NCI-H446 (cell line): ENCODE results near the gene USP20.
"Not testable (repeated sequence)": the region's sequence is repeated elsewhere in the genome, so short reads cannot be mapped to it uniquely, and the experiment has no call there.

Experiments used
- DNase-seq, 2 experiments: peaks; one replicate each; lab custom pipeline; 2025; lab: John Stamatoyannopoulos, UW

The USP20 gene

GRCh38 chr9:129835128-129835859 lies at the start of gene USP20, which contains the start of gene C9orf78:
Gene USP20, plus strand, starts transcription at chr9:129835458. Its CDS starts 17,098 bp downstream, at chr9:129852556.
Gene C9orf78, minus strand, starts transcription at chr9:129835275. Its CDS starts 54 bp downstream, at chr9:129835221.
- peak; percentile 87 to 94 for DNase-seq

DNA sequence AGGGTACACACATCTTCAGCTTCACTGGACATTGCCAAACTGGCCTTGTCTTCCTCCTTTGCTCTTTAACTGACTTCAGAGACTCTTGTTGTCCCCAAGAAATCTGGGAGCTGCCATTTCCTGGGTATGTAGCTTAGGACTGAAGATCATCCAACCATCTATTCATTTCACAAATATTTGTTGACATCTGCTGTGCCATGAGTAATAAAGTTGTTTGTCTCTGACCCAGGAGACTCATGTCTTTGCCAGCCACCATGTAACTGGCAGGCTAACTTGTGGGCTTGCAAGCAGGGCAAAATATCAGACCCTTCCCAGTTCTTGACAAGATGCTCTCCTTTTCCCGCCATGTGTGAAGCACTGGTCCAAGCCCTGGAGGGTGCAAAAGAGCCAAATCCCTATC lies 49.4 kb upstream of the USP20 start:
- DNase-seq: no peak

- no peak for DNase-seq
These were observed 48.8 kb upstream of the USP20 start for GRCh38 chr9:129786481-129786880.

- DNase-seq: no peak
These were observed 40.7 kb upstream of the USP20 start for GRCh38 chr9:129794549-129794948.

DNA sequence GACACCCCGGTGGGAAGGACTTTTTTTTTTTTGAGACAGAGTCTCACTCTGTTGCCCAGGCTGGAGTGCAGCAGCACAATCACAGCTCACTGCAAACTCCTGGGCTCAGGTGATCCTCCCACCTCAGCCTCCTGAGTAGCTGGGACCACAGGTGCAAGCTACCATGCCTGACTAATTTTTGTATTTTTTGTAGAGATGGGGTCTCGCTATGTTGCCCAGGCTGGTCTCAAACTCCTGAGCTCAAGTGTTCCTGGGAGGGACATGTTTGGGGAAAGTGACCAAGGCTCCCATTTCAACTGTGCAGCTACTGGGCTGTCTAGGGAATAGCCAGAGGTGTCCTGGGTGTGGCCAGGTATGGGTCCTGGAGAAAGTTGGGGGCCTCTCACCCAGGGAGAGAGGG lies 39.2 kb upstream of the USP20 start:
- not testable (repeated sequence) for DNase-seq

DNA sequence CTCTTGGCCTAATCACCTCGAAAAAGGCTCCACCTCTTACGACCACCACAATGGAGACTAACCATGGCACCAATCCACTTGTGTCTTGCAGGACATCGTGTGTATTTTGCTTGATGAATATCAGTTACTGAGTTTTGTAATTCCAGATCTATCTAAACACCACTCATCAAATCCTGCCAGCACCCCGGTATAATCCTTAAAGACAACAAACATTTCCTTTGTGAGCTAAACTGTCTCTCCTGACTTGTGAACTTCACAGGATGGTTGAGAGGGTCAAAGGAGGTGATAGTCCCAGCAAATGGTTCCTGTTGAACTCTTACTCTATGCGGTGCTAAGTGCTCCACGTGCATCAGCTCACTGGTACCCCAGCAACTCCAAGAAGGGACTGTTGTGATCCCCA lies 36.3 kb upstream of the USP20 start:
- no peak for DNase-seq

DNA sequence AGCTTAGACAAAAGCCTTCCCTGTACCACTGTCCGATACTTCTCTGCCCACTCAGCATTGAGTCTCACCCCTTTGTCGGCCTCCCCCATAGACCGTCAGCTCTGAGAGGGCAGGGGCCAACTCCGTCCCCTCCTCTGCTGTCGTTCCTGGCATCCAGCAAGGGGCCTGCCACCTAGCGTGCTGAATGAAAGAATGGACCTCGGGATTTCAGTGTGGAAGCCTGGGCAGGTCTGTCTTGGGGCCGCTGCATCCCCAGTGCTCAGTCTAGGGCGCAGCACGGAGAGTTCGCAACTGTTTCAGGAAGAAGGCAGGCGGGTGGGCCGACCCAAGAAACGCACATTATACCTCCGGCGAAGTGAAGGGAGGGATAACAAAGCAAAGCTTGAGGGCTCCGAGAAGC lies 33.8 kb upstream of the USP20 start:
- no peak for DNase-seq

DNA sequence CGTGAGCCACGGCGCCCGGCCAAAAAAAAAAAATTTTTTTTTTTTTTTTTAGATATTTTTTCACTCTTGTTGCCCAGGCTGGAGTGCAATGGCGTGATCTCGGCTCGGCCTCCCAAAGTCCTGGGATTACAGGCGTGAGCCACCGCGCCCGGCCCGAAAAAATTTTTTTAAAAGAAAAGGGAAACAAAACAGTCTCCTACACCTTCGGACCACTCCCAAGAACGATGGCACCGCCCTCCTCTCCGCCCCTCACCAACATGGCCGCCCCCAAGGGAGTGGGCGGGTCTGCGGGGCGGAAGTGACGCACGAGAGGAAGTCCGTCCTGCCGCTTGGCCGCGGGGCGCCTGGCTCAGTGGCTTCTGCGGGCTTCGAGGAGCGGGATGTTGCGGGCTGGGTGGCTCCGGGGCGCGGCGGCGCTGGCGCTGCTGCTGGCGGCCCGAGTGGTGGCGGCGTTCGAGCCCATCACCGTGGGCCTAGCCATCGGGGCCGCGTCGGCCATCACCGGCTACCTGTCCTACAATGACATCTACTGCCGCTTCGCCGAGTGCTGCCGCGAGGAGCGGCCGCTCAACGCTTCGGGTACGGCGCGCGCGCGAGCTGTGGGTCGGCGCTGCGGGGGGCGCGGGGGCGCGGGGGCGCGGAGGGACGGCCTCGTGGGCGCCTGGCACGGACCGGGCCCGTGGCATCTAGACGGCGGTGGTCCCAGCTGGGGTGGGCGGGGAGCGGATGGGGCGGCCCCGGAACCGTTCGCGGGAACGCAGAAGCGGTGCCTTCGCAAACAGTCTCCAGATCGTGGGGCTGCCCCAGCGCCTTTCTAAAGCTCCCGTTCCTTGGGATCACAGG lies 32.2 kb upstream of the USP20 start, which contains the start of gene TOR1B:
TOR1B (plus strand) TSS at position 352 of the 843 bp plus-strand sequence; CDS start at position 381, 29 bp downstream.
- DNase-seq: peak; percentile 55 to 89

DNA sequence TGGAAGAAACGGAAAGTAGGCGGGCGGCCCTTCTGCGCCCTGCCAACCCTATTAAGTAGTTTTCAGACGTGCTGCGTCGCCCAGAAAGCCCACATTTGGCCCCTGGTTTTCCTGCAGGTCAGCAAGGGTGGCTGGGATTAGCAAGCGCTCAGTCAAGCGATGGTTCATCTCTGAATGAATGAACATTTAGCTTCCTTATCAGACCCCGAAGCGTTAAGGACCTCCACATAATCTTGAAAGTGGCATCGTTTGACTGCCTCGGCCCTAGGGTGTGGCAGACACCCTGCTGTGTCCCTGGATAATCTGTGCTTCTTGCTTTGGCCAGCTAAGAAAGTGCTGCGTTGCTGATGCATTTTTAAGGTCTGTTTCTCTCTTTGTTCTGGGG lies 31.6 kb upstream of the USP20 start:
- DNase-seq: no peak

GRCh38 chr9:129806061-129806460 lies 29.2 kb upstream of the USP20 start:
- no peak for DNase-seq

GRCh38 chr9:129809346-129809745 lies 25.9 kb upstream of the USP20 start:
- no peak for DNase-seq

GRCh38 chr9:129810116-129810515 lies 25.1 kb upstream of the USP20 start:
- no peak for DNase-seq

DNA sequence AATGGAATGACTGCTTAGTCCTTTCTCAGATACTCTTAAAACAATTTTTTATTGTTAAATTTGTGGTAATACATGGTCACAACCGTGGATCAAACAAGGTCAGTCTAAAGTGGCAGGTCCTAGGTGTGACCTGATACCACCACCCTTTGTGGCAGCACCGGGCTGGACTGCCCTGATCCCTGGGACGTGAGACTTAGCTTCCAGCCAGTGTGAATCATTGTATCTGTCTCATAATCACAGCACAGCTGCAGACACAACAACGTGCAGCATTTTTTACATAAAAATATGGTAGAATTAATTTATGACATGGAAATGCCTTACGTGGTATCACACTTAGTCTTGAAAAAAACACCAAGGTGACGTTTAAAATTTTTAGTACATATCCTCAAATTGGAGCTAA lies 24.5 kb upstream of the USP20 start:
- no peak for DNase-seq

DNA sequence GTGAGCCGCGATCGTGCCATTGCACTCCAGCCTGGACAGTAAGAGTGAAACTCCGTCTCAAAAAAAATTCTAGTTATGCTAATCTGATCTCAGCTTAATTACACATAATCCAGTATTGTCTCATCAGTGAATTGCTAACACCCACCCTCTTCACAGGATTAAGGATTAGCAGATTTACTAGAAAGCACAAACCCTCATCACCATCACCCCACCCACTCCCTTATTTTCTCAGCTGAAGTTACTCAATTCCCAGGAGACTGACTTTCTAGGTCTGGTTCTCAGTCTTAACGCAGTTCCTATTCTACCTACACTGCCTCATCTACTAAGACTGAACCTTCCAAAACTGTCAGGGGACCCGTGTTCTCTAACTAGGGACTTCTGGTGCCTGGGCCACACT lies 23.3 kb upstream of the USP20 start:
- DNase-seq: no peak

- no peak for DNase-seq
These were observed 22.9 kb upstream of the USP20 start for GRCh38 chr9:129812385-129812784.

DNA sequence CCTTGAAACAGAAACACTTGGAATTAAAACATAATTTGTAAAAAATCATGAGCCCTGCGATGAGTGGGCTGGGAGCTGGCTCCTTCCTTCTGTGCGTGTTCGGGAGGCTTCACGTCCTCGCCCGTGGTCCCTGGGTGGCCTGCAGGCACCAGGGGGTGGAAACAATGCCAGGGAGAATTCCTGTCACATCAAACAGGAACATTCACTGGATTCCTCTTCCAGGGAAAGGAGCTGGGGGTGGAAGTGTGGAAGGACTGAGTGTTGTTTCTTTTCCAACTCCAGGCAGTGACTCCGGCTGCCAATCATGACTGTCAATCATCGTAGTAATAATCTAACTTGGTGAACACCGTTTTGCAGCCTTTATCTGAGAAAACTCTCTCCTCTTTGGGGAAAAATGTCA lies 21.6 kb upstream of the USP20 start:
- DNase-seq: no peak

DNA sequence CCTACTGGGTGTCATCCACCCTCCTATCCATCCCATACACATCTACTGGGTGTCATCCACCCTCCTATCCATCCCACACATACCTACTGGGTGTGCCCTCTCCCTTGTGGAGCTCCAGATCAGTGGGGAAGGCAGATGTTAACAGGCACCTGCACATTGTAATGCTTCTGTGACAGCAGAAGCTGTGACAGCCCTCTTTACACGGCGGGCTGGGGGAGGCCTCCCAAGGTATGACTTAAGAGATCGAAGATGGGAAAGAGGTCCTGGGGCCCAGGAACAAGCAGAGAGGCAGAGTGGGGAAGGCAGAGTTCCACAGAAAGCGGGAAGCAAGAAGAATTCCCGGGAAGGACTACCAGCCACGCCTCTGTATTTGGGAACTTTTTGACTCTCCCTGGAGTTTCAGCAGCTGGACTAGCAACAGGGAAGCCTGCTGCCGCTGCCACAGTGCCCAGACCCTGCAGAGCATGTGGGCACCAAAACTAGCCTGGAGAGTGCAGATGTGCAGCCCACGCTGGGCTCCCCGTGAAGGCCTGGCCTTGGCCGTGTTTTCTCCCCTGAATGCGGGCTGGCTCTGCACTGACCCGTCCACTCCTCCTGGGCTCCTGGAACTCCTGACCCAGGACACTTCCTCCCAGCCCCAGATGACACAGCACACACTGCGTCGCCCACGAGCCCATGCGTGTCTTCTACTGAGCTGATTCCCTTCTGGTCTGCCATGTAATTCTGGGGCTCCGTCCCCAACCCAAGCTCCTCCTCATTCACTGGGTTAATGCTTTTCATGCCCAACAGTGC lies 20.6 kb upstream of the USP20 start:
- no peak for DNase-seq

DNA sequence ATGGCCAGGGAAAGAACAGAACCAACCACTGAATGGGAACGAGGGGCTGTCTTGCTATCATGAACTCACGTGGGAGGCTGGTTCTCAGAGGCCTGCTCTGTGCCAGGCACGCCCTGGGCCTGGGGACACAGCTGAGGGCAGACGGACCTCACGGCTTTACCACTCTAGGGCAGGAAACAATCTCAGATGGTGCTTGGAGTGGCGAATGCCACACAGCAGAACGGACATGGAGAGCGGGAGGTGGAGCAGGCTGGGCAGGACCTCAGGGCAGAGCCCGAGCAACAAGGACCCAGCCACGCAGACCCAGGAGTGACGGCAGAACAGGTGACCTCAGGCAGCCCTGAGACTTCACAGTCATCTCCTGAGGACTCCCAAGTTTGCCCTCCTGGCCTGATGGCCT lies 20.0 kb upstream of the USP20 start:
- no peak for DNase-seq

DNA sequence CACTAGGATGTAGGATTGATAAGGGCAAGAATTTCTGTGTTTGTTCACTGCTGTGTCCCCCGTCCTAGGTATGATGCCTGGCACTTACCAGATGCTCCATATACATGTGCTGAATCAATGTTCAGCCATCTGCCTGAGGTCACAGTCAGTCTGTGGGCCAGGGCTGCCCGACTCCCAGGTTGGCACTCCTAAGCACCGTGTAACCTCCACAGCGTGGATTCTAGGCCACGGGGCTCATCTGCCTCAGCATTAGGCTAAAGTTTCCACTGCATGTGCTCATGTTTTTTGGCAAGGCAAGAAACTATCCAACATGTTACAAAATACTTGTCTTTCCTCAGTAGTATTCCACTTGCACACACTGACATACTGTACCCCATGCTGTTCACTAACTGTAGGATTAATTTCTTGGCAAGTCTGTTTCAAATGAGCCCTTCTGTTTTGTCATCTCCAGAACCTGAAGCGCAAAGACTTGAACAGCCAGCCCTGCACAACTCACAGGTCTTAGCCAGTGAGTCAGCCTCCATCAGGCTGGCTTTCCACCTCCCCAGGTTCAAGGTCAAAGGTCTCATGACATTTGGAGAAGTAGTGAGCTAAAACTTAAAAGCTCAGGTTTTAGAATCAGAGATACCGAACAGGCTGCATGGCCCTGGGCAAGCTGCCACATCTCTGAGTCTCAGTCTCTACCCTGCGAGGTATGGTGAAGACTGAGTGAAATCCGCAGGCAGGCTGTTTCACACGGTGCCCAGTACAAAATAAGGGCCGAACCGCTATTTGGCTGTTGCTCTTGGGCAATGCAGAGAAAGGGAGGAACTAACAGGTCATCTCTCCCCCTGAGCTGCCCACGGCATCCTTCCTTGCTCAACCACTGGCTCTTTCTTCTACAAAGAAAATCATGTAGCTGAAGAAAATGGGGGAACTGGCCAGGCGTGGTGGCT lies 18.5 kb upstream of the USP20 start:
- DNase-seq: no peak

GRCh38 chr9:129822898-129823541 lies 12.2 kb upstream of the USP20 start:
- no peak for DNase-seq

DNA sequence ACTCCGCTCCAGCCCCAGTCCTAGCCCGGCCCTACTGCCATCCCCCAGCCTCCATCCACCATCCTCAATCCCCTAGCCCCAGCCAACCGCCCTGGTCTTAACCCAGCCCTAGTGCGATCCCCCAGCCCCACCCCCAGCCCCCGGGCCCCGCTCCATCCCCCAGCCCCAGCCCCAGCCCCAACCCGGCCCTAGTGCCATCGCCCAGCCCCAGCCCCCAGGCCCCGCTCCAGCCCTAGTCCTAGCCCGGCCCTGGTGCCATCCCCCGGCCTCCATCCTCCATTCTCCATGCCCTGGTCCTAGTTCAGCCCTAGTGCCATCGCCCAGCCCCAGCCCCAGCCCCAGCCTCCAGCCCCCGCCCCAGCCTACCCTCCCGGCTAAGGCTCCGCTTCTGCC lies 11.7 kb upstream of the USP20 start:
- DNase-seq: no peak
